Measurements from ENCODE around the gene MIB1.
A peak's percentile ranks its signal among the peaks of the same experiment; 100 is the strongest.
"Not testable (repeated sequence)": the region's sequence is repeated elsewhere in the genome, so short reads cannot be mapped to it uniquely, and the experiment has no call there.

The MIB1 gene

GRCh38 chr18:21740538-21741311 lies at the start of gene MIB1:
TSS of gene MIB1 (plus strand) at chr18:21740792. CDS start at chr18:21741584, 792 bp downstream.
- peak; percentile 97 to 99 for DNase-seq (ENCODE audit: extremely low read depth in 1 of 2, low read depth in 1 of 2)

DNA sequence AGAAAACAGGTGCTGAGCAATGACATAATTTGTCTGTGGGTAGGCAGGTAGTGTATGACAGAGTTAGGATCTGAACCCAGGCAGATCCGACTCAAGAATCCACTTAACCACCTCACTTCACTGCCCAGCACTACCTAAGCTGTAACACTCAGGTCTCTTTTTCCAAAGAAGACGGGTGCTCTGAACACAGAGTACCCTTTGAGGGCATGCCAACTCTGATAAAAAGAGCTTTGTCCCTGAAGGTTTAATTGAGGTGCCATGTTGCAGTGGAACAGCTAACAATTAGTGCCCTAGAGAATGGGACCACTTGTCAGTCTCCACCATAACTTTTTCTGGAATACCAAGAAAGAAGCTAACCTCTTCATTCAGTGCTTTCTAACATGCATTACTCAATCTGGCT lies 47.3 kb upstream of the MIB1 start:
- no peak for DNase-seq (ENCODE audit: extremely low read depth in 1 of 2, low read depth in 1 of 2)

GRCh38 chr18:21700528-21701075 lies 40.0 kb upstream of the MIB1 start:
- DNase-seq (ENCODE audit: extremely low read depth in 1 of 2, low read depth in 1 of 2): no peak

DNA sequence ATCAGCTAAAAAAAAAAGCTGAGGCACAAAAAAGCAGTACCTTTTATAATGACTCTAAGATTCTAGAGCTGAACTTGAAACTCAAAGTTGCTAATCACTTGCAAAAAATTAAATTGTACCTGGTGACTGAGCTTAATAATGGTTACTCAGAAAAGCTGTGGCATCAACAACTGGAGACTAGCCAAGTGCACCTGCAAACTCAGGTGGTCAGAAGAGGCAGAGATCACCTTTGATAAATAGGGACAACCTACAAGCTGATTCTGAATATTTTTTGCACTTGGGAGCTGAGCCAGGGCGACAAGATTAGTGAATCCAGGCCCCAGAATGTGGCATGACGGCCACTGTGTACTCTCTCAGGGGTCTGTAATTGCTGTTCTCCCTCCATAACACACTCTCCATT lies 39.0 kb upstream of the MIB1 start:
- DNase-seq (ENCODE audit: extremely low read depth in 1 of 2, low read depth in 1 of 2): no peak

- no peak for DNase-seq (ENCODE audit: extremely low read depth in 1 of 2, low read depth in 1 of 2)
Measured at GRCh38 chr18:21702602-21703001, 38.0 kb upstream of the MIB1 start.

DNA sequence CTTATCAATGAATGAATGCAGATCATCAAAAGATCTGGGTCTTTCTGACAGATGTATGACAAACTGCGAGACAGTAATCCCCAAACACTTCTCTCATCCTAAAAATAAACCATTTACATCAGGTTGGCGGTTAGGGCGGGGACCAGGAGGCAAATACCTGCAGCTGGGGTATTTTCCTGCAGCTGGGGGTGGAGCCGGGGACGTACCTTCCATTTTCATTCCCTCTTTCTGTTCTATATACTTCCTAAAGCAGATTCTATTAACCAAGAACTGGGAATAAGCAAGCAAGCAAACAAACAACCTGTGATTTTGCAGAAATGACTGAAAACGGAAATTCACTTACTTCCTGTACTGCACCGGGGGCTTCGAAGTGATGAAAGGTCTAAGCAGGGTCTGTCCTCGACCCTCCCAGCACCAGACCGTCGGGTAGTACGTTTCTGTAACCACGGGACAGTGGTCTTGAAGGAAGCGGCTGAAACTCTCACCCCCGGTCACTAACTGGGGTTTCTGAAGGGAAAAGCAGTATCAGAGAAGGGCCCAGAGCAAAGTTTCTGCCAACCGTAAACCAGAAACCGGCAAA lies 37.3 kb upstream of the MIB1 start:
- no peak for DNase-seq (ENCODE audit: extremely low read depth in 1 of 2, low read depth in 1 of 2)

- peak; percentile 74 to 88 for DNase-seq (ENCODE audit: extremely low read depth in 1 of 2, low read depth in 1 of 2)
Measured at GRCh38 chr18:21704603-21705364, 35.8 kb upstream of the MIB1 start, which contains the start of gene ABHD3. TSS of gene ABHD3 (minus strand) at chr18:21704774. CDS start at chr18:21704665, 109 bp downstream.

GRCh38 chr18:21706386-21706865 lies 34.2 kb upstream of the MIB1 start:
- DNase-seq (ENCODE audit: extremely low read depth in 1 of 2, low read depth in 1 of 2): no peak

DNA sequence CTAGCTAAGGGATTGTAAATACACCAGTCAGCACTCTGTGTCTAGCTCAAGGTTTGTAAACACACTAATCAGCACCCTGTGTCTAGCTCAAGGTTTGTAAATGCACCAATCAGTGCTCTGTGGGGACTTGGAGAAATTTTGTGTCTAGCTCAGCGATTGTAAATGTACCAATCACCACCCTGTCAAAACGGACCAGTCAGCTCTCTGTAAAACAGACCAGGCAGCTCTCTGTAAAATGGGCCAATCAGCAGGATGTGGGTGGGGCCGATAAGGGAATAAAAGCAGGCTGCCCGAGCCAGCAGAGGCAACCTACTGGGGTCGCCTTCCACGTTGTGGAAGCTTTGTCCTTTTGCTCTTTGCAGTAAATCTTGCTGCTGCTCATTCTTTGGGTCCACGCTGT lies 33.5 kb upstream of the MIB1 start:
- not testable (repeated sequence) for DNase-seq (ENCODE audit: extremely low read depth in 1 of 2, low read depth in 1 of 2)

- no peak for DNase-seq (ENCODE audit: extremely low read depth in 1 of 2, low read depth in 1 of 2)
Measured at GRCh38 chr18:21714474-21714873, 26.1 kb upstream of the MIB1 start.

DNA sequence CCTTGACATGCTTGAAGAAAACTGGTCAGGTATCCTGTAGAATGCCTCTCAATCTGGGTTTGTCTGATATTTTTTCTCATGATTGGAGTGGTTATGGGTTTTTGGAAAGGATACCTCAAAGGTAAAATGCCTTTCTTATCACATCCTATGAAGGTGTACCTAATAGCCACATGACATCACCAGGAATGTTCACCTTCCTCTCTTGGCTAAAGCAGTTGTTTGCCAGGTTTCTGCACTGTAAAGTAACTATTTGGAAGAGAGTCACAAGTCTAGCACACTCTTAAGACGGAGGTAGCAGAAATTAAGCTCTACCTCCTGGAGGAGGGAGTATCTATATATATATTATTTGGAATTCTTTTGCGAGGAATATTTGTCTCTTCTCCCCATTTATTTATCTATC lies 17.9 kb upstream of the MIB1 start:
- DNase-seq (ENCODE audit: extremely low read depth in 1 of 2, low read depth in 1 of 2): no peak

DNA sequence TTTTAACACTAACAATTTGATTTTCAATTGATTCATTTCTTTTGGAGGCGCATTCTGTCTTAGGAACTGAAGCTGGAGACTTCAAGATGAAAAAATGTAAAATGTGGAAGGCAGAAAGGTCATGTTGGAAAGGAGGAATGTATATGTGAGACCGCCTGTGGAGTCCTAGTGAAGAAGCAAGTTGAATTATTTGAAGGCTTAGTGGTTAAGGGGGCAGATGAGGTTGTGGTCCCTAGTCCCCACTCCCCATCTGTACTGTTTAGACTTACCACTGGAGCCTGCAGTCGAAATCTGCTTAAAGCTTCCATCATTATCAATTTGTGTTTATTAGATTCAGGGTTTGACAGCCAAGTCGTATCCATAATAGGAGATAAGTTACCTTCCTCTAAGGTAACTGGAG lies 15.4 kb upstream of the MIB1 start:
- DNase-seq (ENCODE audit: extremely low read depth in 1 of 2, low read depth in 1 of 2): no peak

DNA sequence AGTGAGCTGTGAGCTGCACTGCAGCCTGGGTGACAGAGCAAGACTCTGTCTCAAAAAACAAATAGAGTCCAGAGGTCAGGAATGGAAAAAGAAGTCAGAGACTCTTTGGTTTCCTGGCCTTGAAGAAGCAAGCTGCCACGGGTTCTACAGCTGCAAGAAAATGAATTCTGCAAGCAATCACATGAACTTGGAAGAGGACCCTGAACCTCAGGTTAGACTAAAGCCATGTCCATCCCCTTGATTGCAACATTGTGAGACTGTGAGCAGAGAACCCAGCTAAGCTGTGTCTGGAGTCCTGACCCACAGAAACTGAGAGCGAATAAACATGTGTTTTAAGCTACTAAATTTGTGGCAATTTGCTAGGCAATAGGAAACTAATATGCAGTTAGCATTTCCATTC lies 12.9 kb upstream of the MIB1 start:
- DNase-seq (ENCODE audit: extremely low read depth in 1 of 2, low read depth in 1 of 2): no peak

GRCh38 chr18:21733011-21733410 lies 7.6 kb upstream of the MIB1 start:
- no peak for DNase-seq (ENCODE audit: extremely low read depth in 1 of 2, low read depth in 1 of 2)

DNA sequence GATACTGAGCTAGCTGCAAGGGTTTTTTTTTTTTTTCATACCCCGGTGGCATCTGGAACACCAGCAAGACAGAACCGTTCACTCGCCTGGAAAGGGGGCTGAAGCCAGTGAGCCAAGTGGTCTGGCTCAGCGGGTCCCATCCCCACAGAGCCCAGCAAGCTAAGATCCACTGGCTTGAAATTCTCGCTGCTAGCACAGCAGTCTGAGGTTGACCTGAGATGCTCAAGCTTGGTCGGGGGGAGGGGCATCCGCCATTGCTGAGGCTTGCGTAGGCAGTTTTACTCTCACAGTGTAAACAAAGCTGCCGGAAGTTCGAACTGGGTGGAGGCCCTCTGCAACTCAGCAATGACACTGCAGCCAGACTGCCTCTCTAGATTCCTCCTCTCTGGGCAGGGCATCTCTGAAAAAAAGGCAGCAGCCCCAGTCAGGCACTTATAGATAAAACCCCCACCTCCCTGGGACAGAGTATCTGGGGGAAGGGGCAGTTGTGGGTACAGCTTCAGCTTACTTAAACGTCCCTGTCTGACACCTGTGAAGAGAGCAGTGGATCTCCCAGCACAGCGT lies 5.1 kb upstream of the MIB1 start:
- peak in 1 of 2 donors; percentile 7 for DNase-seq (ENCODE audit: extremely low read depth in 1 of 2, low read depth in 1 of 2)

DNA sequence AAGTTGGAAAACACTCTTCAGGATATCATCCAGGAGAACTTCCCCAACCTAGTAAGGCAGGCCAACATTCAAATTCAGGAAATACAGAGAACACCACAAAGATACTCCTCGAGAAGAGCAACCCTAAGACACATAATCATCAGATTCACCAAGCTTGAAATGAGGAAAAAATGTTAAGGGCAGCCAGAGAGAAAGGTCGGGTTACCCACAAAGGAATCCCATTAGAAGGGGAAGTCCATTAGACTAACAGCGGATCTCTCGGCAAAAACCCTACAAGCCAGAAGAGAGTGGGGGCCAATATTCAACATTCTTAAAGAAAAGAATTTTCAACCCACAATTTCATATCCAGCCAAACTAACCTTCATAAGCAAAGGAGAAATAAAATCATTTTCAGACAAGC lies 3.7 kb upstream of the MIB1 start:
- not testable (repeated sequence) for DNase-seq (ENCODE audit: extremely low read depth in 1 of 2, low read depth in 1 of 2)

GRCh38 chr18:21739604-21740537 lies 721 bp upstream of the MIB1 start:
- DNase-seq (ENCODE audit: extremely low read depth in 1 of 2, low read depth in 1 of 2): no peak

GRCh38 chr18:21741312-21741561 lies 645 bp downstream of the MIB1 start:
- DNase-seq (ENCODE audit: extremely low read depth in 1 of 2, low read depth in 1 of 2): no peak

DNA sequence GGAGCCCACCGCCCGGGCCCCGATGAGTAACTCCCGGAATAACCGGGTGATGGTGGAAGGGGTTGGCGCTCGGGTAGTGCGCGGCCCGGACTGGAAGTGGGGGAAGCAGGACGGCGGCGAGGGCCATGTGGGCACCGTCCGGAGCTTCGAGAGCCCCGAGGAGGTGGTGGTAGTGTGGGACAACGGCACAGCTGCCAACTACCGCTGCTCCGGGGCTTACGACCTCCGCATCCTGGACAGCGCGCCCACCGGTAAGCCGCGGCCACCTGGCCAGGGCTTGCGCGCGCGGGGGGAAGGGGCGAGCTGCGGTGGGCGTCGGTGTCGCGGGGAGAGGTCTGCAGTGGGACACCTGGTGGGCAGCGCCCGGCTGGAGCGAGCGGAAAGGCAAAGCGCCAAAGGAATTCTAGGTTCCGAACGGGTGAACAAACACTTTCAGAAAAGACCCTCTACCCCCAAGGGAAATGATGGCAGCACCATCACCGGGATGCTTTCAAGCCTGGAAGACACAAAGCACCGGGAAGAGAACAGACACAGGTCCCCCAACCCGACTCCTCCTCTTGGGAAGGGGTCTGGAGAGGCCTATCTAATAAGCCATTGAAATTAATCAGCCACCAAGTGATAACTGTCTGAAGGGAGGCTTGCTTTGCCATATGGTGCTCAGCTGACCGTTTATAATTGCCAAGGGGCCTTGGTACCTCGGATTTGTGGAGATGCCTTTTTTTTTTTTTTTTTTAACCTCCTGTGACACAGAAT lies 1.1 kb downstream of the MIB1 start:
- DNase-seq (ENCODE audit: extremely low read depth in 1 of 2, low read depth in 1 of 2): peak in 1 of 2 donors; percentile 10

- DNase-seq (ENCODE audit: extremely low read depth in 1 of 2, low read depth in 1 of 2): no peak
Measured at GRCh38 chr18:21742315-21742687, 1.7 kb downstream of the MIB1 start.

All from activated CD8-positive, alpha-beta memory T cell treated with anti-CD3 and anti-CD28 coated beads for 1 hour (primary cell).